Activated CD8-positive, alpha-beta memory T cell treated with anti-CD3 and anti-CD28 coated beads for 24 hours (primary cell): Measurements from ENCODE around the gene EMILIN1.
"Not testable (repeated sequence)": the region's sequence is repeated elsewhere in the genome, so short reads cannot be mapped to it uniquely, and the experiment has no call there.

Experiments used
- DNase-seq: peaks from one replicate; pipeline ENCODE4 v3.0.0-alpha.2; 2020

The EMILIN1 gene

GRCh38 chr2:27054721-27055120 is 23.7 kb upstream of the EMILIN1 start:
- no peak for DNase-seq

GRCh38 chr2:27057184-27057583 is 21.2 kb upstream of the EMILIN1 start:
- no peak for DNase-seq

- no peak for DNase-seq
Measured at GRCh38 chr2:27058210-27058609, 20.2 kb upstream of the EMILIN1 start.

GRCh38 chr2:27059141-27059820 is 19.1 kb upstream of the EMILIN1 start:
- no peak for DNase-seq

GRCh38 chr2:27060323-27060722 is 18.1 kb upstream of the EMILIN1 start:
- DNase-seq = no peak

- no peak for DNase-seq
Measured at GRCh38 chr2:27065128-27065527, 13.3 kb upstream of the EMILIN1 start.

GRCh38 chr2:27067385-27067784 is 11.0 kb upstream of the EMILIN1 start:
- DNase-seq = no peak

GRCh38 chr2:27069436-27069835 is 9.0 kb upstream of the EMILIN1 start:
- no peak for DNase-seq

- DNase-seq = no peak
Measured at GRCh38 chr2:27069961-27070618, 8.3 kb upstream of the EMILIN1 start.

- DNase-seq = no peak
Measured at GRCh38 chr2:27070653-27071276, 7.7 kb upstream of the EMILIN1 start.

- peak; percentile 95 for DNase-seq
Measured at GRCh38 chr2:27071277-27071989, 7.0 kb upstream of the EMILIN1 start, which contains the start of gene OST4. OST4 (minus strand) TSS chr2:27071654.

- peak; percentile 72 for DNase-seq
Measured at GRCh38 chr2:27071990-27072830, 6.2 kb upstream of the EMILIN1 start.

GRCh38 chr2:27072920-27073319 is 5.5 kb upstream of the EMILIN1 start:
- no peak for DNase-seq

- DNase-seq = no peak
Measured at GRCh38 chr2:27073782-27074181, 4.6 kb upstream of the EMILIN1 start.

- DNase-seq = no peak
Measured at GRCh38 chr2:27074738-27075565, 3.5 kb upstream of the EMILIN1 start.

- DNase-seq = not testable (repeated sequence)
Measured at GRCh38 chr2:27075566-27075871, 2.9 kb upstream of the EMILIN1 start.

GRCh38 chr2:27076323-27076722 is 2.1 kb upstream of the EMILIN1 start:
- no peak for DNase-seq

GRCh38 chr2:27077231-27077630 is 1.2 kb upstream of the EMILIN1 start:
- no peak for DNase-seq

GRCh38 chr2:27079233-27080139 is 1.1 kb downstream of the EMILIN1 start:
- DNase-seq = no peak

GRCh38 chr2:27080140-27080469 is 1.7 kb downstream of the EMILIN1 start:
- DNase-seq = no peak

GRCh38 chr2:27080603-27080936 is 2.2 kb downstream of the EMILIN1 start:
- DNase-seq = no peak
